ENCODE results near the gene HHLA2. TPM values are rescaled to one million over a fixed set of nuclear protein-coding genes. Genes with fewer than 3 reads are reported as not detected.

Gene HHLA2
- total RNA-seq, 6 experiments from 2014 or later: not detected

GRCh38 chr3:108293858-108294257 lies 2.5 kb upstream of the HHLA2 start:
- no peaks in the 10 kb centered on the region for H3K36me3 Mint-ChIP-seq (ENCODE audit: low read depth)
- H3K9me3 Mint-ChIP-seq: no peaks in the 10 kb centered on the region
- no peak for DNase-seq
- no peaks in the 10 kb centered on the region for H3K4me1 Mint-ChIP-seq (ENCODE audit: low read depth)
- no peak for TF ChIP-seq CTCF (IDR thresholded peaks at IDR 0.05)
- H3K4me3 Mint-ChIP-seq: no peak overlapping the region
- no peak overlapping the region for H3K27ac Mint-ChIP-seq
- H3K27me3 Mint-ChIP-seq (ENCODE audit: insufficient read depth): 0 out of 2 replicates have a peak, but pooled peaks cover 3% of the 10 kb centered on the region

- no peaks in the 10 kb centered on the region for H3K36me3 Mint-ChIP-seq (ENCODE audit: low read depth)
- no peak overlapping the region for H3K4me3 Mint-ChIP-seq
- TF ChIP-seq CTCF (IDR thresholded peaks at IDR 0.05): no peak
- H3K9me3 Mint-ChIP-seq: no peaks in the 10 kb centered on the region
- no peaks in the 10 kb centered on the region for H3K4me1 Mint-ChIP-seq (ENCODE audit: low read depth)
- DNase-seq: no peak
- no peak overlapping the region for H3K27ac Mint-ChIP-seq
- H3K27me3 Mint-ChIP-seq (ENCODE audit: insufficient read depth): 0 out of 2 replicates have a peak, but pooled peaks cover 5% of the 10 kb centered on the region
Measured at GRCh38 chr3:108295421-108296175, 750 bp upstream of the HHLA2 start.

GRCh38 chr3:108297647-108298046 lies 1.3 kb downstream of the HHLA2 start:
- H3K27me3 Mint-ChIP-seq (ENCODE audit: insufficient read depth): peaks cover 7% of the 10 kb centered on the region; the same call in 1 of the 2 replicates
- H3K9me3 Mint-ChIP-seq: no peaks in the 10 kb centered on the region
- no peaks in the 10 kb centered on the region for H3K36me3 Mint-ChIP-seq (ENCODE audit: low read depth)
- DNase-seq: no peak
- H3K4me1 Mint-ChIP-seq (ENCODE audit: low read depth): peaks cover 17% of the 10 kb centered on the region
- H3K27ac Mint-ChIP-seq: no peak overlapping the region
- H3K4me3 Mint-ChIP-seq: no peak overlapping the region
- TF ChIP-seq CTCF (IDR thresholded peaks at IDR 0.05): no peak

GRCh38 chr3:108298056-108298455 lies 1.7 kb downstream of the HHLA2 start:
- Mint-ChIP-seq H3K4me3 (no peak overlapping the region), H3K27me3 (ENCODE audit: insufficient read depth) (peaks cover 7% of the 10 kb centered on the region; the same call in 1 of the 2 replicates), H3K27ac (no peak overlapping the region), H3K9me3 (no peaks in the 10 kb centered on the region), H3K4me1 (ENCODE audit: low read depth) (peaks cover 17% of the 10 kb centered on the region), H3K36me3 (ENCODE audit: low read depth) (no peaks in the 10 kb centered on the region)
- no peak for DNase-seq
- TF ChIP-seq CTCF (IDR thresholded peaks at IDR 0.05): no peak

- no peaks in the 10 kb centered on the region for H3K9me3 Mint-ChIP-seq
- no peak overlapping the region for H3K4me3 Mint-ChIP-seq
- DNase-seq: no peak
- peaks cover 23% of the 10 kb centered on the region for H3K4me1 Mint-ChIP-seq (ENCODE audit: low read depth)
- no peak for TF ChIP-seq CTCF (IDR thresholded peaks at IDR 0.05)
- no peaks in the 10 kb centered on the region for H3K36me3 Mint-ChIP-seq (ENCODE audit: low read depth)
- peaks cover 8% of the 10 kb centered on the region for H3K27me3 Mint-ChIP-seq (ENCODE audit: insufficient read depth)
- no peak overlapping the region for H3K27ac Mint-ChIP-seq
Measured at GRCh38 chr3:108300103-108300849, 3.9 kb downstream of the HHLA2 start.
